A549 (cell line): ENCODE data around the gene LPCAT1.

Source experiments
- CEBPB ChIP-seq, 2 experiments: fragments of >200 bp in 1 of 2; sonication (Bioruptor Twin) in 1 of 2; formaldehyde crosslinking in 1 of 2; IDR thresholded peaks; 2 replicates each; pipeline ENCODE4 v1.6.1; 2012 to 2016
- EHMT2 ChIP-seq: fragments of 200-600 bp; sonication (generic); IDR thresholded peaks from 2 replicates; pipeline ENCODE4 v1.6.1; 2016; ENCODE audit warnings: antibody characterized with exemption, low read depth, mild to moderate bottlenecking, moderate library complexity
- KDM5A ChIP-seq: fragments of 200-600 bp; sonication (generic); IDR thresholded peaks from 2 replicates; pipeline ENCODE4 v1.6.1; 2016; ENCODE audit warnings: antibody characterized with exemption, mild to moderate bottlenecking
- POLR2A ChIP-seq: IDR thresholded peaks from 2 replicates; pipeline ENCODE4 v1.6.1; 2012; ENCODE audit warnings: mild to moderate bottlenecking, low read length
- RCOR1 ChIP-seq: fragments of 150-350 bp; IDR thresholded peaks from 2 replicates; pipeline ENCODE4 v1.6.1; 2014; ENCODE audit warnings: antibody characterized with exemption, low read length, low read depth
- RFX5 ChIP-seq: fragments of 450-650 bp; IDR thresholded peaks from 2 replicates; pipeline ENCODE4 v1.7.1; 2014; ENCODE audit warnings: antibody characterized with exemption, mild to moderate bottlenecking, moderate library complexity
- SMC3 ChIP-seq: fragments of >200 bp; sonication (Bioruptor Twin); formaldehyde crosslinking; IDR thresholded peaks from 3 replicates; pipeline ENCODE4 v1.6.1; 2018; ENCODE audit warnings: inconsistent platforms
- USF2 ChIP-seq: fragments of 450-650 bp; IDR thresholded peaks from 2 replicates; pipeline ENCODE4 v1.6.1; 2014; ENCODE audit warnings: antibody characterized with exemption
- ZC3H11A ChIP-seq: fragments of 450-650 bp; IDR thresholded peaks from 2 replicates; pipeline ENCODE4 v1.6.1; 2014; ENCODE audit warnings: antibody characterized with exemption, mild to moderate bottlenecking
- TF ChIP-seq, protein P1 (sequence below): fragments of >200 bp; sonication (Bioruptor Twin); formaldehyde crosslinking; IDR thresholded peaks from 3 replicates; pipeline ENCODE4 v1.5.1; 2016

DNA sequence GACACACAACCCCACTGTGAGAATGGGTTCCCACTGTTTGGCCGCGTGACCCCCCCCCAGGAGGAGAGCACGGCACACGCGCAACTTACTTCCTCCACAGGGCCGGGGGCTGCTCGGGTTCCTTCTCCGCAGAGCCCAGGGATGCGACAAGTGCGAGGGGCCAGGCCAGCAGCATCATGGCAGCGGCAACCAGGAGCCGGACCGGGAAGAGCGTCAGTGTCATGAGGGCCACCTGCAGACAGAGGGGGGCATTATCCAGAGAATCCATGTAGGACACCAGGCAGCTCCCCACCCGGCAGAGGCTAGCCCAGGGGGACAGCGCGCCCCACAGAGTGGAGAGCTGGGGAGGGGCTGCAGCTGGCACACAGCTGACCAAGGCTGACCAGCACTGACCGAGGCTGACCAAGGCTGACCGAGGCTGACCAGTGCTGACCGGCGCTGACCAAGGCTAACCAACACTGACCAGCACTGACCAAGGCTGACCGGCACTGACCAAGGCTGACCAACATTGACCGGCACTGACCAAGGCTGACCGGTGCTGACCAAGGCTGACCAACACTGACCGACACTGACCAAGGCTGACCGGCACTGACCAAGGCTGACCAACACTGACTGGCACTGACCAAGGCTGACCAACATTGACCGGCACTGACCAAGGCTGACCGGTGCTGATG is 22.3 kb downstream of the LPCAT1 start:
- no peak for TF ChIP-seq RCOR1
- no peak for TF ChIP-seq EHMT2
- TF ChIP-seq, protein P1, sequence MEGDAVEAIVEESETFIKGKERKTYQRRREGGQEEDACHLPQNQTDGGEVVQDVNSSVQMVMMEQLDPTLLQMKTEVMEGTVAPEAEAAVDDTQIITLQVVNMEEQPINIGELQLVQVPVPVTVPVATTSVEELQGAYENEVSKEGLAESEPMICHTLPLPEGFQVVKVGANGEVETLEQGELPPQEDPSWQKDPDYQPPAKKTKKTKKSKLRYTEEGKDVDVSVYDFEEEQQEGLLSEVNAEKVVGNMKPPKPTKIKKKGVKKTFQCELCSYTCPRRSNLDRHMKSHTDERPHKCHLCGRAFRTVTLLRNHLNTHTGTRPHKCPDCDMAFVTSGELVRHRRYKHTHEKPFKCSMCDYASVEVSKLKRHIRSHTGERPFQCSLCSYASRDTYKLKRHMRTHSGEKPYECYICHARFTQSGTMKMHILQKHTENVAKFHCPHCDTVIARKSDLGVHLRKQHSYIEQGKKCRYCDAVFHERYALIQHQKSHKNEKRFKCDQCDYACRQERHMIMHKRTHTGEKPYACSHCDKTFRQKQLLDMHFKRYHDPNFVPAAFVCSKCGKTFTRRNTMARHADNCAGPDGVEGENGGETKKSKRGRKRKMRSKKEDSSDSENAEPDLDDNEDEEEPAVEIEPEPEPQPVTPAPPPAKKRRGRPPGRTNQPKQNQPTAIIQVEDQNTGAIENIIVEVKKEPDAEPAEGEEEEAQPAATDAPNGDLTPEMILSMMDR: no peak
- no peak for TF ChIP-seq SMC3
- TF ChIP-seq USF2: no peak
- no peak for TF ChIP-seq RFX5
- TF ChIP-seq KDM5A: no peak
- TF ChIP-seq CEBPB (IDR thresholded peaks at IDR 0.05): no peak
- no peak for TF ChIP-seq ZC3H11A
- TF ChIP-seq POLR2A: no peak
